A549 (cell line): Measurements from ENCODE around the gene SFRP2. TPM values are rescaled to one million over a fixed set of nuclear protein-coding genes. Genes with fewer than 3 reads are reported as not detected.

ENCODE experiments used
- ATAC-seq, 2 experiments: fragments of 200-7000 bp in 1 of 2; fragments of >200 bp in 1 of 2; cut with Nextera tagmentation in 1 of 2; cut with Tn5 transposase in 1 of 2; 3 replicates each; pipeline versions ENCODE4 v1.8.0 to v1.9.1; 2018 to 2020; ENCODE audit warnings: mild to moderate bottlenecking in 1 of 2, moderate library complexity in 1 of 2
- CTCF ChIA-PET: fragments of 300-600 bp; sonication (Branson Sonifier 250); formaldehyde crosslinking; extraction: SDS; loops from one replicate; lab custom pipeline; 2021; ENCODE audit warnings: antibody characterized with exemption, inconsistent platforms; lab: Yijun Ruan, JAX
- POLR2A ChIA-PET: fragments of 350-600 bp; formaldehyde crosslinking; extraction: SDS; loops from one replicate; lab custom pipeline; 2021; ENCODE audit warnings: antibody characterized with exemption, inconsistent platforms; lab: Yijun Ruan, JAX
- DNase-seq, 2 experiments: peaks; one replicate each; pipeline versions ENCODE4 v3.0.0 to v3.0.0-alpha.2; 2011 to 2016; ENCODE audit warnings: low read depth in 1 of 2, low spot score in 1 of 2
- FAIRE-seq: peaks from 2 replicates; lab custom pipeline; 2011; peaks lifted over from hg19 to GRCh38; lab: Jason Lieb, UNC
- H3K27ac ChIP-seq, 2 experiments: fragments of >200 bp; sonication (Bioruptor Twin); formaldehyde crosslinking; 3 replicates each; pipeline ENCODE4 v1.5.1; 2016 to 2017
- H3K4me1 ChIP-seq: fragments of >200 bp; sonication (Bioruptor Twin); formaldehyde crosslinking; 3 replicates; pipeline ENCODE4 v1.6.1; 2016
- H3K4me2 ChIP-seq: fragments of >200 bp; sonication (Bioruptor Twin); formaldehyde crosslinking; 3 replicates; pipeline ENCODE4 v1.6.1; 2016
- H3K4me3 ChIP-seq: fragments of >200 bp; sonication (Bioruptor Twin); formaldehyde crosslinking; 3 replicates; pipeline ENCODE4 v1.5.1; 2016
- H3K9me3 ChIP-seq: fragments of >200 bp; sonication (Bioruptor Twin); formaldehyde crosslinking; 3 replicates; pipeline ENCODE4 v1.6.1; 2016
- BHLHE40 ChIP-seq: IDR thresholded peaks from 2 replicates; pipeline ENCODE4 v1.6.1; 2012; ENCODE audit warnings: low read depth, low read length, inconsistent platforms
- CBX8 ChIP-seq: fragments of 200-600 bp; sonication (generic); IDR thresholded peaks from 2 replicates; pipeline ENCODE4 v1.6.1; 2016
- CHD2 ChIP-seq: fragments of 150-350 bp; IDR thresholded peaks from 2 replicates; pipeline ENCODE4 v1.6.1; 2014; ENCODE audit warnings: low read length; ENCODE audit not compliant: partially characterized antibody
- CHD4 ChIP-seq: fragments of 200-600 bp; sonication (generic); IDR thresholded peaks from 2 replicates; pipeline ENCODE4 v1.6.1; 2016; ENCODE audit warnings: antibody characterized with exemption, mild to moderate bottlenecking, borderline replicate concordance
- CTCF ChIP-seq: fragments of >200 bp; sonication (Bioruptor Twin); formaldehyde crosslinking; IDR thresholded peaks from 3 replicates; pipeline ENCODE4 v1.5.1; 2016
- ELK1 ChIP-seq: fragments of 150-350 bp; IDR thresholded peaks from 2 replicates; pipeline ENCODE4 v1.6.1; 2014; ENCODE audit warnings: low read depth, mild to moderate bottlenecking, low read length
- ESRRA ChIP-seq: fragments of 150-350 bp; IDR thresholded peaks from 2 replicates; pipeline ENCODE4 v1.6.1; 2014; ENCODE audit warnings: mild to moderate bottlenecking, low read length, borderline replicate concordance
- FOSB ChIP-seq: fragments of 250-450 bp; sonication (Bioruptor Pico); IDR thresholded peaks from 2 replicates; pipeline ENCODE4 v1.5.0; 2020; ENCODE audit warnings: mild to moderate bottlenecking, moderate library complexity
- FOXS1 ChIP-seq: fragments of 250-450 bp; sonication (Bioruptor Pico); IDR thresholded peaks from 2 replicates; pipeline ENCODE4 v1.5.0; 2020; ENCODE audit warnings: mild to moderate bottlenecking, moderate library complexity
- GATA3 ChIP-seq: IDR thresholded peaks from 2 replicates; pipeline ENCODE4 v1.6.1; 2012; ENCODE audit warnings: borderline replicate concordance
- HES2 ChIP-seq: fragments of >200 bp; sonication (Bioruptor Twin); formaldehyde crosslinking; IDR thresholded peaks from 2 replicates; pipeline ENCODE4 v1.6.1; 2016
- HMGXB4 ChIP-seq: fragments of 250-450 bp; sonication (Bioruptor Pico); IDR thresholded peaks from 2 replicates; pipeline ENCODE4 v1.5.0; 2021; ENCODE audit warnings: mild to moderate bottlenecking, moderate library complexity, borderline replicate concordance
- JUN ChIP-seq, 2 experiments: fragments of >200 bp; sonication (Bioruptor Twin); formaldehyde crosslinking; IDR thresholded peaks; 2 replicates in 1 of 2; 3 replicates in 1 of 2; pipeline ENCODE4 v1.6.1; 2016 to 2017
- JUNB ChIP-seq: fragments of >200 bp; sonication (Bioruptor Twin); formaldehyde crosslinking; IDR thresholded peaks from 2 replicates; pipeline ENCODE4 v1.6.1; 2016
- KDM5A ChIP-seq: fragments of 200-600 bp; sonication (generic); IDR thresholded peaks from 2 replicates; pipeline ENCODE4 v1.6.1; 2016; ENCODE audit warnings: antibody characterized with exemption, mild to moderate bottlenecking
- MAFK ChIP-seq: fragments of 450-650 bp; IDR thresholded peaks from 2 replicates; pipeline ENCODE4 v1.6.1; 2014; ENCODE audit not compliant: partially characterized antibody
- MAZ ChIP-seq: fragments of 150-350 bp; IDR thresholded peaks from 2 replicates; pipeline ENCODE4 v1.6.1; 2014; ENCODE audit warnings: antibody characterized with exemption, low read depth, low read length, borderline replicate concordance
- NPAS2 ChIP-seq: fragments of 250-450 bp; sonication (Bioruptor Pico); IDR thresholded peaks from 2 replicates; pipeline ENCODE4 v1.8.0; 2022; ENCODE audit warnings: mild to moderate bottlenecking, moderate library complexity, borderline replicate concordance
- NR3C1 ChIP-seq: fragments of >200 bp; sonication (Bioruptor Twin); formaldehyde crosslinking; IDR thresholded peaks from 3 replicates; pipeline ENCODE4 v1.6.1; 2017
- PHF8 ChIP-seq: fragments of 200-600 bp; sonication (generic); IDR thresholded peaks from 2 replicates; pipeline ENCODE4 v1.6.1; 2016; ENCODE audit warnings: low read depth, mild to moderate bottlenecking, antibody characterized with exemption, moderate library complexity, borderline replicate concordance
- POLR2A ChIP-seq: IDR thresholded peaks from 2 replicates; pipeline ENCODE4 v1.6.1; 2012; ENCODE audit warnings: mild to moderate bottlenecking, low read length
- RNF2 ChIP-seq: fragments of 200-600 bp; sonication (generic); IDR thresholded peaks from 2 replicates; pipeline ENCODE4 v1.6.1; 2016; ENCODE audit warnings: low read depth, mild to moderate bottlenecking, antibody characterized with exemption, moderate library complexity, borderline replicate concordance
- SREBF2 ChIP-seq: fragments of 450-650 bp; IDR thresholded peaks from 2 replicates; pipeline ENCODE4 v1.6.1; 2014; ENCODE audit warnings: mild to moderate bottlenecking, moderate library complexity
- TFCP2L1 ChIP-seq: fragments of 250-450 bp; sonication (Bioruptor Pico); IDR thresholded peaks from 2 replicates; pipeline ENCODE4 v1.5.0; 2021; ENCODE audit warnings: mild to moderate bottlenecking
- TP53 ChIP-seq: fragments of 250-450 bp; sonication (Bioruptor Pico); IDR thresholded peaks from 2 replicates; pipeline ENCODE4 v1.5.0; 2021; ENCODE audit warnings: mild to moderate bottlenecking, moderate library complexity
- ZC3H11A ChIP-seq: fragments of 450-650 bp; IDR thresholded peaks from 2 replicates; pipeline ENCODE4 v1.6.1; 2014; ENCODE audit warnings: antibody characterized with exemption, mild to moderate bottlenecking
- ZFP36 ChIP-seq: fragments of 450-650 bp; IDR thresholded peaks from 2 replicates; pipeline ENCODE4 v1.6.1; 2014; ENCODE audit warnings: borderline replicate concordance; ENCODE audit not compliant: partially characterized antibody
- WGBS: methylation state at CpG from one replicate; pipeline ENCODE4 v1.1.6; 2017; ENCODE audit errors: missing lambda C conversion rate; 5-methylcytosine and 5-hydroxymethylcytosine counted together
- polyA plus RNA-seq, 4 experiments: library from polyadenylated mRNA; depleted of rRNA in 3 of 4; stranded (reverse); fragments of >200 nt; fragmentation: RNase III in 1 of 4; extraction: RNeasy Plus Mini Kit Qiagen cat#74134 plus additional on column Dnase treatment in 1 of 4; gene quantifications; 2 replicates in 3 of 4; 3 replicates in 1 of 4; pipeline ENCODE4 v1.2.3, GENCODE V29; 2011 to 2017

SFRP2 gene
- polyA plus RNA-seq, 2 of the 4 experiments (the other 2 are of a cell fraction) = not detected

- TF ChIP-seq ZC3H11A (no peak), HMGXB4 (no peak), PHF8 (no peak), RNF2 (no peak), BHLHE40 (no peak), SREBF2 (no peak), CHD2 (no peak), FOSB (no peak), KDM5A (no peak), NR3C1 (no peak), CTCF (no peak), MAFK (no peak), JUNB (no peak), CHD4 (no peak), GATA3 (no peak), TFCP2L1 (no peak), MAZ (no peak)
- no peak overlapping the region for H3K4me3 ChIP-seq
- no peak for FAIRE-seq
- no peaks in the 10 kb centered on the region for H3K4me1 ChIP-seq
- no peak for ATAC-seq
- ChIA-PET POLR2A (no interaction called here), CTCF (no interaction called here)
- H3K4me2 ChIP-seq = no peak overlapping the region
- WGBS = 43% methylated on average over 1 of the region's 1 CpG
- H3K27ac ChIP-seq = no peak overlapping the region
- no peak for DNase-seq
- no peaks in the 10 kb centered on the region for H3K9me3 ChIP-seq
Measured at GRCh38 chr4:153808175-153808574, 19.3 kb upstream of the SFRP2 start.

- CTCF ChIA-PET = no interaction called here
- no peak for FAIRE-seq
- TF ChIP-seq HES2 (no peak), CTCF (no peak), ZFP36 (no peak), NPAS2 (no peak), SREBF2 (no peak), ELK1 (no peak), CHD4 (no peak), TP53 (CRISPR knock-in tag) (no peak), KDM5A (no peak), FOXS1 (CRISPR knock-in tag) (no peak), CBX8 (no peak), JUN (IDR thresholded peaks at IDR 0.05) (no peak), POLR2A (no peak), ESRRA (no peak)
Measured at GRCh38 chr4:153806073-153806472, 17.2 kb upstream of the SFRP2 start.

More at GRCh38 chr4:153806073-153806472, 17.2 kb upstream of the SFRP2 start:
- no peak for ATAC-seq
- Histone ChIP-seq H3K27ac (no peak overlapping the region), H3K4me2 (no peak overlapping the region), H3K9me3 (no peaks in the 10 kb centered on the region), H3K4me3 (no peak overlapping the region), H3K4me1 (no peaks in the 10 kb centered on the region)
- 56% methylated on average over 21 of the region's 30 CpGs for WGBS
- POLR2A ChIA-PET = no interaction called here
- DNase-seq = no peak
